Measurements from ENCODE around the gene HDDC3. TPM values are rescaled to one million over a fixed set of nuclear protein-coding genes. Genes with fewer than 3 reads are reported as not detected.

Gene HDDC3
- total RNA-seq, 1 experiment from 2014 or later: 5.3 TPM

DNA sequence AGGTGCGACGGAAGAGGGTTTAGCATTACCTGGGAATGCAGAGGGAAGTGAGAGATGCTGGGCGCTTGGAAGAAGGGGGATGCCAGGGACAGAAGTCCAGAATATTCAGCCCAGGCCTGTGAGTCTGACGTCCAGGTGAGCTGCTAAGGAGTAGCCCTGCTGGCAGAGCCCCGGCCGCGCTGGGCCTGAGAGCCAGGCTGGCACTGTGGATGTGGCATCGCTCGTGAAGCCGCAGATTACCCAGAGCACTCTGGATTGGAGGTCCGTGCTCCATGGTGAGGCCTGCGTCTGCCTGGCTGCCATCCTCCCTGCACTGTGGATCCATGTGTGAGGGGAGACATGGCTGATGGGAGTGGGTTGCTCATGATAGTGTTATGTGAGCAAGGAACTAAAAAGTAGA, 14.8 kb downstream of the HDDC3 start:
- no peak overlapping the region for H3K4me3 ChIP-seq (ENCODE audit: low read depth in 2 of 2, low read length in 2 of 2)
- no peak for DNase-seq (ENCODE audit: low read depth, low spot score)
- intact Hi-C loops (cut with micrococcal nuclease; ENCODE audit: unreplicated experiment) (no loop called here), in situ Hi-C loops (cut with HindIII; ENCODE audit: low pct_unique_long_range_greater_than_20kb, low sequenced_read_pairs) (no loop called here)
- H3K9me3 ChIP-seq (ENCODE audit: control insufficient read depth, insufficient read depth, low read depth, low read length): no peaks in the 10 kb centered on the region
- ChIA-PET POLR2A (no interaction called here), CTCF (no interaction called here)
- H3K27ac ChIP-seq (ENCODE audit: low read length): no peak overlapping the region
- no peak for ATAC-seq
- no peaks in the 10 kb centered on the region for H3K4me1 ChIP-seq (ENCODE audit: control insufficient read depth, insufficient read depth, low read length)
- H3K27me3 ChIP-seq (ENCODE audit: control insufficient read depth, insufficient read depth, low read length): no peaks in the 10 kb centered on the region
- peaks cover 2% of the 10 kb centered on the region for H3K36me3 ChIP-seq (ENCODE audit: control insufficient read depth, insufficient read depth, low read length)
- BruUV-seq (replicated peaks): no TSS peak
- TF ChIP-seq TCF7L2 (IDR thresholded peaks at IDR 0.05; ENCODE audit: low read depth, low read length): no peak

- H3K36me3 ChIP-seq (ENCODE audit: control insufficient read depth, insufficient read depth, low read length): peaks cover 7% of the 10 kb centered on the region
- POLR2A ChIA-PET: no interaction called here
- in situ Hi-C loops (cut with HindIII; ENCODE audit: low pct_unique_long_range_greater_than_20kb, low sequenced_read_pairs) (no loop called here), intact Hi-C loops (cut with micrococcal nuclease; ENCODE audit: unreplicated experiment) (no loop called here)
- no peak overlapping the region for H3K27ac ChIP-seq (ENCODE audit: low read length)
- no peak for DNase-seq (ENCODE audit: low read depth, low spot score)
- no peaks in the 10 kb centered on the region for H3K9me3 ChIP-seq (ENCODE audit: control insufficient read depth, insufficient read depth, low read depth, low read length)
- H3K4me3 ChIP-seq (ENCODE audit: low read depth in 2 of 2, low read length in 2 of 2): no peak overlapping the region
- no peaks in the 10 kb centered on the region for H3K4me1 ChIP-seq (ENCODE audit: control insufficient read depth, insufficient read depth, low read length)
- H3K27me3 ChIP-seq (ENCODE audit: control insufficient read depth, insufficient read depth, low read length): no peaks in the 10 kb centered on the region
- CTCF ChIA-PET: no interaction called here
- ATAC-seq: no peak
- TF ChIP-seq, protein P1, sequence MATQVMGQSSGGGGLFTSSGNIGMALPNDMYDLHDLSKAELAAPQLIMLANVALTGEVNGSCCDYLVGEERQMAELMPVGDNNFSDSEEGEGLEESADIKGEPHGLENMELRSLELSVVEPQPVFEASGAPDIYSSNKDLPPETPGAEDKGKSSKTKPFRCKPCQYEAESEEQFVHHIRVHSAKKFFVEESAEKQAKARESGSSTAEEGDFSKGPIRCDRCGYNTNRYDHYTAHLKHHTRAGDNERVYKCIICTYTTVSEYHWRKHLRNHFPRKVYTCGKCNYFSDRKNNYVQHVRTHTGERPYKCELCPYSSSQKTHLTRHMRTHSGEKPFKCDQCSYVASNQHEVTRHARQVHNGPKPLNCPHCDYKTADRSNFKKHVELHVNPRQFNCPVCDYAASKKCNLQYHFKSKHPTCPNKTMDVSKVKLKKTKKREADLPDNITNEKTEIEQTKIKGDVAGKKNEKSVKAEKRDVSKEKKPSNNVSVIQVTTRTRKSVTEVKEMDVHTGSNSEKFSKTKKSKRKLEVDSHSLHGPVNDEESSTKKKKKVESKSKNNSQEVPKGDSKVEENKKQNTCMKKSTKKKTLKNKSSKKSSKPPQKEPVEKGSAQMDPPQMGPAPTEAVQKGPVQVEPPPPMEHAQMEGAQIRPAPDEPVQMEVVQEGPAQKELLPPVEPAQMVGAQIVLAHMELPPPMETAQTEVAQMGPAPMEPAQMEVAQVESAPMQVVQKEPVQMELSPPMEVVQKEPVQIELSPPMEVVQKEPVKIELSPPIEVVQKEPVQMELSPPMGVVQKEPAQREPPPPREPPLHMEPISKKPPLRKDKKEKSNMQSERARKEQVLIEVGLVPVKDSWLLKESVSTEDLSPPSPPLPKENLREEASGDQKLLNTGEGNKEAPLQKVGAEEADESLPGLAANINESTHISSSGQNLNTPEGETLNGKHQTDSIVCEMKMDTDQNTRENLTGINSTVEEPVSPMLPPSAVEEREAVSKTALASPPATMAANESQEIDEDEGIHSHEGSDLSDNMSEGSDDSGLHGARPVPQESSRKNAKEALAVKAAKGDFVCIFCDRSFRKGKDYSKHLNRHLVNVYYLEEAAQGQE (IDR thresholded peaks at IDR 0.05; ENCODE audit: insufficient read depth in 1 of 2, low read depth in 2 of 2, low read length in 1 of 2): no peak
- TF ChIP-seq SIN3A (IDR thresholded peaks at IDR 0.05; ENCODE audit: borderline replicate concordance, insufficient read depth, low read depth, low read length) (no peak), POLR2AphosphoS5 (IDR thresholded peaks at IDR 0.05; ENCODE audit: low read depth, low read length) (no peak), CTCF (IDR thresholded peaks at IDR 0.05) (no peak), TCF7L2 (IDR thresholded peaks at IDR 0.05; ENCODE audit: low read depth, low read length) (no peak)
- BruUV-seq (replicated peaks): no TSS peak
Measured at GRCh38 chr15:90916461-90916860, 15.9 kb downstream of the HDDC3 start.

GRCh38 chr15:90915808-90916440, 16.4 kb downstream of the HDDC3 start:
- ATAC-seq (no peak), DNase-seq (ENCODE audit: low read depth, low spot score) (no peak)
- Histone ChIP-seq H3K4me3 (ENCODE audit: low read depth in 2 of 2, low read length in 2 of 2) (no peak overlapping the region), H3K27ac (ENCODE audit: low read length) (no peak overlapping the region), H3K4me1 (ENCODE audit: control insufficient read depth, insufficient read depth, low read length) (no peaks in the 10 kb centered on the region), H3K36me3 (ENCODE audit: control insufficient read depth, insufficient read depth, low read length) (peaks cover 7% of the 10 kb centered on the region), H3K27me3 (ENCODE audit: control insufficient read depth, insufficient read depth, low read length) (no peaks in the 10 kb centered on the region), H3K9me3 (ENCODE audit: control insufficient read depth, insufficient read depth, low read depth, low read length) (no peaks in the 10 kb centered on the region)
- intact Hi-C loops (cut with micrococcal nuclease; ENCODE audit: unreplicated experiment): no loop called here
- no TSS peak for BruUV-seq (replicated peaks)
- TF ChIP-seq, protein P1 (IDR thresholded peaks at IDR 0.05; ENCODE audit: insufficient read depth in 1 of 2, low read depth in 2 of 2, low read length in 1 of 2): no peak
- no peak for TF ChIP-seq POLR2AphosphoS5 (IDR thresholded peaks at IDR 0.05; ENCODE audit: low read depth, low read length)
- no peak for TF ChIP-seq TCF7L2 (IDR thresholded peaks at IDR 0.05; ENCODE audit: low read depth, low read length)
- TF ChIP-seq SIN3A (IDR thresholded peaks at IDR 0.05; ENCODE audit: borderline replicate concordance, insufficient read depth, low read depth, low read length): no peak
- no peak for TF ChIP-seq CTCF (IDR thresholded peaks at IDR 0.05)
- CTCF ChIA-PET: no interaction called here
- POLR2A ChIA-PET: no interaction called here
- in situ Hi-C loops (cut with HindIII; ENCODE audit: low pct_unique_long_range_greater_than_20kb, low sequenced_read_pairs): no loop called here
